HG02840 (cell line): Measurements from ENCODE around the gene GLI1.
"Not testable (repeated sequence)": the region's sequence is repeated elsewhere in the genome, so short reads cannot be mapped to it uniquely, and the experiment has no call there.

Experiments
- ATAC-seq: cut with Tn5 transposase; IDR thresholded peaks from one replicate; pipeline ENCODE4 v1.9.1; 2021; ENCODE audit warnings: mild to moderate bottlenecking, moderate library complexity, moderate number of reproducible peaks; ENCODE audit not compliant: unreplicated experiment, low FRiP score

GLI1 gene

GRCh38 chr12:57515934-57516541, 56.5 kb downstream of the GLI1 start:
- ATAC-seq: no peak

- ATAC-seq: no peak
Measured at GRCh38 chr12:57516617-57517153, 57.1 kb downstream of the GLI1 start.

- no peak for ATAC-seq
Measured at GRCh38 chr12:57517187-57517586, 57.6 kb downstream of the GLI1 start.

GRCh38 chr12:57517718-57518117, 58.1 kb downstream of the GLI1 start:
- not testable (repeated sequence) for ATAC-seq

- ATAC-seq: no peak
Measured at GRCh38 chr12:57518176-57518919, 58.8 kb downstream of the GLI1 start.

GRCh38 chr12:57518920-57519795, 59.6 kb downstream of the GLI1 start:
- no peak for ATAC-seq

GRCh38 chr12:57519796-57520052, 60.1 kb downstream of the GLI1 start:
- peak; percentile 1 for ATAC-seq

- ATAC-seq: peak; percentile 54
Measured at GRCh38 chr12:57520053-57520818, 60.7 kb downstream of the GLI1 start, which contains the start of gene DDIT3. Gene DDIT3, minus strand, starts transcription at chr12:57520514. Its CDS starts 3,108 bp downstream, at chr12:57517406.

- ATAC-seq: no peak
Measured at GRCh38 chr12:57521525-57522010, 62.0 kb downstream of the GLI1 start.
